Coronary artery (tissue), 2 donors: ENCODE results near the gene SNRPB2.

Experiments
- DNase-seq: peaks from one replicate; pipeline ENCODE4 v3.0.0-alpha.2; 2017; ENCODE audit warnings: low spot score
- H3K27ac ChIP-seq, 2 donors: fragments of 200-600 bp; sonication (generic); one replicate each; pipeline ENCODE4 v1.5.1; 2016 to 2019
- H3K4me3 ChIP-seq: fragments of 200-600 bp; sonication (generic); 2 replicates; pipeline ENCODE4 v1.5.1; 2016; ENCODE audit warnings: mild to moderate bottlenecking, moderate library complexity
- CTCF ChIP-seq: fragments of 200-600 bp; sonication (generic); IDR thresholded peaks from one replicate; pipeline ENCODE4 v1.5.1; 2019; ENCODE audit warnings: antibody characterized with exemption

SNRPB2 gene

GRCh38 chr20:16694161-16694560 is 35.7 kb upstream of the SNRPB2 start:
- H3K27ac ChIP-seq = no peak overlapping the region
- TF ChIP-seq CTCF = no peak
- H3K4me3 ChIP-seq = no peak overlapping the region
- no peak for DNase-seq

- H3K4me3 ChIP-seq = no peak overlapping the region
- H3K27ac ChIP-seq = no peak overlapping the region
- TF ChIP-seq CTCF = no peak
- DNase-seq = no peak
Measured at GRCh38 chr20:16695628-16696027, 34.2 kb upstream of the SNRPB2 start.

- Histone ChIP-seq H3K4me3 (no peak overlapping the region), H3K27ac (no peak overlapping the region)
- TF ChIP-seq CTCF = no peak
- DNase-seq = no peak
Measured at GRCh38 chr20:16699293-16699692, 30.5 kb upstream of the SNRPB2 start.

- DNase-seq = no peak
- H3K27ac ChIP-seq = no peak overlapping the region
- H3K4me3 ChIP-seq = no peak overlapping the region
- no peak for TF ChIP-seq CTCF
Measured at GRCh38 chr20:16701296-16701695, 28.5 kb upstream of the SNRPB2 start.

- H3K4me3 ChIP-seq = no peak overlapping the region
- H3K27ac ChIP-seq = no peak overlapping the region
- TF ChIP-seq CTCF = no peak
- no peak for DNase-seq
Measured at GRCh38 chr20:16703570-16703969, 26.3 kb upstream of the SNRPB2 start.

GRCh38 chr20:16707674-16708073 is 22.2 kb upstream of the SNRPB2 start:
- TF ChIP-seq CTCF = no peak
- no peak for DNase-seq
- Histone ChIP-seq H3K4me3 (no peak overlapping the region), H3K27ac (no peak overlapping the region)

- no peak for DNase-seq
- TF ChIP-seq CTCF = no peak
- Histone ChIP-seq H3K4me3 (no peak overlapping the region), H3K27ac (no peak overlapping the region)
Measured at GRCh38 chr20:16708602-16709001, 21.2 kb upstream of the SNRPB2 start.
